Measurements from ENCODE around the gene TNFRSF17. TPM values are rescaled to one million over a fixed set of nuclear protein-coding genes. Genes with fewer than 3 reads are reported as not detected.
A peak's percentile ranks its signal among the peaks of the same experiment; 100 is the strongest.
"Not testable (repeated sequence)": the region's sequence is repeated elsewhere in the genome, so short reads cannot be mapped to it uniquely, and the experiment has no call there.

TNFRSF17 gene
- total RNA-seq, 1 donor from 2014 or later = not detected

- not testable (repeated sequence) for DNase-seq (ENCODE audit: low read depth in 2 of 2)
Observed at GRCh38 chr16:11970292-11970691, 5.3 kb downstream of the TNFRSF17 start.

GRCh38 chr16:11972128-11972527, 7.1 kb downstream of the TNFRSF17 start:
- DNase-seq (ENCODE audit: low read depth in 2 of 2) = peak in 1 of 2 donors; percentile 52

- DNase-seq (ENCODE audit: low read depth in 2 of 2) = no peak
Observed at GRCh38 chr16:11973070-11973469, 8.1 kb downstream of the TNFRSF17 start.

- DNase-seq (ENCODE audit: low read depth in 2 of 2) = peak in 1 of 2 donors; percentile 4
Observed at GRCh38 chr16:11976850-11977375, 11.9 kb downstream of the TNFRSF17 start.

- peak in 1 of 2 donors; percentile 57 for DNase-seq (ENCODE audit: low read depth in 2 of 2)
Observed at GRCh38 chr16:11977376-11978041, 12.5 kb downstream of the TNFRSF17 start.

DNA sequence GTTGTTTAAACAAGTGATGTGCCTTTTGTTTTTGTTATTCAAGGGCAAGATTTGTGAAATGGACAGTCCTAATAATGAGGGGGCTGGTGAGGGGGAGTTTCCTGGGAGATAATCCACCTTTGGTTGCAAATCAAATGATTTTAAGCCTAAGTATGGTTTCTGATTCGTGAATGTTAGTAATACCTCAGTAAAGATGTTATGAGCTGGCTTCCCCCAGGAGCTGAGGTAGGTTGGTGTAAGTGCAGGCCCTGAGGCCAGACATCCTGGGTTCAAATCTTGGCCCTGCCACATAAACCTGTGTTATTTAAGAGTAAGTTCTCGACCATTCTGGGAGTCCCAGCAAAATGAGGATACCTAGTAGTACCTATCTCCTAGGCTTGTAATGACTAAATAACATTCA, 13.1 kb downstream of the TNFRSF17 start:
- no peak for DNase-seq (ENCODE audit: low read depth in 2 of 2)

DNA sequence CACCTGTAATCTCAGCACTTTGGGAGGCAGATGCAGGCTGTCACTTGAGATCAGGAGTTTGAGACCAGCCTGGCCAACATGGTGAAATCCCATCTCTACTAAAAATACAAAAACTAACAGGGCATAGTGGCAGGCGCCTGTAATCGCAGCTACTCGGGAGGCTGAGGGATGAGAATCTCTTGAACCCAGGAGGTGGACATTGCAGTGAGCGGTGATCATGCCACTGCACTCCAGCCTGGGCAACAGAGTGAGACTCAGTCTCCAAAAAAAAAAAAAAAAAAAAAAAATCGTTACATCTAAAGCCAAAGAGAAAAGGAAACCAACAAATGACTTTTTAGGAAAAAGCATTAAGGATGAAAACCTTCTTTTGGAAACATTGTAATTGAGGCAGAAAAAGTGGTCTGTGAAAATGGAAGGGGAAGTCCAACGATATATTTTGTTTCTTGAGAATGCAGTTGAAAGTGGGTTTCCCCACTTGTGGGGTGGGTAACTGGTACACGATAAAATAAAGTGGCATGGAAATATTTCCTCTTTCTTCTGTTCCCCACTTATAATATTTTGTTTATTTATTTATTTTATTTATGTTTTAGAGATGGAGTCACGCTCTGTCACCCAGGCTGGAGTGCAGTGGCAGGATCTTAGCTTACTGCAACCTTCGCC, 14.1 kb downstream of the TNFRSF17 start:
- no peak for DNase-seq (ENCODE audit: low read depth in 2 of 2)

DNA sequence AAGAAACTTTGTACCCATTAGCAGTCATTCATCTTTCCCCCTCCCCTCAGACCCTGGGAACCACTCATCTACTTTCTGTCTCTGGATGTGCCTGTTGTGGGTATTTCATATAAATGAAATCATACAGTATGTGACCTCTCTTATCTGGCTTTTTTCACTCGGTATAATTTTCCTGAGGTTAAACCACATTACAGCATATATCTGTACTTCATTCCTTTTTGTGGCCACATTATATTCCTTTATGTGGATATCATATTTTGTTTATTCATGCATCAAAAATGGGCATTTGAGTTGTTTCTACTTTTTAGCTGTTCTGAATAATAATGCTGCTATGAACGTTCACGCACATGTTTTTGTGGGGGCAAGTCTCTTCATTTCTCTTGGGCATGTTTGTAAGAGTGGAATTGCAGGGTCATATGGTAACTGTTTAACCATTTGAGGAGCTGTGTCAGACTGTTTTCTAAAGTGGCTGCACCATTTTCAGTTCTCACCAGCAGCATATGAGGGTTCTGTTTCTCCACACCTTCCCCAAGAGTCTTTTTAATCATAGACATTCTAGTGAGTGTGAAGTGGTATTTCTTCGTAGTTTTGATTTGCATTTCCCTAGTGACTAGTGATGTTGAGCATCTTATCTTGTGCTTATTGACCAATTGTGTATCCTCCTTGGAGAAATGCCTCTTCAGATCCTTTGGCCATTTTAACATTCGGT, 15.3 kb downstream of the TNFRSF17 start:
- DNase-seq (ENCODE audit: low read depth in 2 of 2) = no peak

DNA sequence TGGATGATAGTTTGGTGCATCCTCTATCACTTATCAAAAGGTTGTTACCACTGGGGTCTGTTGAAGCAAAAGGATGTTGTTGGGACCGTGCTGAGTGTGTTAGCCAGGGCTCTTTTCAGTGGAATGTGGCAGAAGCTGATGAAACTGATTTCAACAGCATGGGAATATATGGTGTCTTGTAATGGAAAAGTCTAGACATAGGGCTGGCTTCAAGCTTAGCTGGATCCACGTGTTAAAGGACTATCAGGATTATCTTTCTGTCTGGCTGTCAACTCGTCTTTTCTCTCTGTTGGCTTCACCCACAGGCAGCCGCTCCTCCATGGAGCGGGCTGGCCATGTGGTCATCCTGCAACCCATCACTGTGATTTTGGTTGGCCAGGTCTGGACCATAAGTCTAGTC, 20.2 kb downstream of the TNFRSF17 start:
- DNase-seq (ENCODE audit: low read depth in 2 of 2) = no peak

DNA sequence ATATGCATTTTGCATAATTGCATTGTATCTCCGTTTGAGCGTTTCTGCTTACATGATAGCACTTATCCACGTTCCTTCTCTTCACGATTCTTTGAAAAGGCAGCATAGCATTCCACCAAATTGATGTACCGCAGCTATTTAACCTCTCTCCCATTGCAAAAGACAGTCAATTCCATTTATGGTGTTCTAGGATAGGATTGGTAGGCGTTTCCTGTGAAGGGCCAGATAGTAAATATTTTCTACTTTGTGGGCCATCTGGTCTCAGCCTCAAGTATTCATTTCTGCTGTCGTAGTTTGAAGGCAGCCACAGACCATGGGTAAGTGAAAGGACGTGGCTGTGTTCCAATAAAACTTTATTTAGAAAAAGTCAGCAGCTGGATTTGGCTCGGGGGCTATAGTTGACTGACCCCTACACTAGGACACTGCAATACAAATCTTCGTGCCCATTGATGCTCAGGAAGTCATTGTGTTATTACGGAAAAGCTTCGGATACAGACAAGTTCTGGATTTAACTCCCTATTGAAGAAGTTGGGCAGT, 21.6 kb downstream of the TNFRSF17 start:
- DNase-seq (ENCODE audit: low read depth in 2 of 2) = no peak

DNA sequence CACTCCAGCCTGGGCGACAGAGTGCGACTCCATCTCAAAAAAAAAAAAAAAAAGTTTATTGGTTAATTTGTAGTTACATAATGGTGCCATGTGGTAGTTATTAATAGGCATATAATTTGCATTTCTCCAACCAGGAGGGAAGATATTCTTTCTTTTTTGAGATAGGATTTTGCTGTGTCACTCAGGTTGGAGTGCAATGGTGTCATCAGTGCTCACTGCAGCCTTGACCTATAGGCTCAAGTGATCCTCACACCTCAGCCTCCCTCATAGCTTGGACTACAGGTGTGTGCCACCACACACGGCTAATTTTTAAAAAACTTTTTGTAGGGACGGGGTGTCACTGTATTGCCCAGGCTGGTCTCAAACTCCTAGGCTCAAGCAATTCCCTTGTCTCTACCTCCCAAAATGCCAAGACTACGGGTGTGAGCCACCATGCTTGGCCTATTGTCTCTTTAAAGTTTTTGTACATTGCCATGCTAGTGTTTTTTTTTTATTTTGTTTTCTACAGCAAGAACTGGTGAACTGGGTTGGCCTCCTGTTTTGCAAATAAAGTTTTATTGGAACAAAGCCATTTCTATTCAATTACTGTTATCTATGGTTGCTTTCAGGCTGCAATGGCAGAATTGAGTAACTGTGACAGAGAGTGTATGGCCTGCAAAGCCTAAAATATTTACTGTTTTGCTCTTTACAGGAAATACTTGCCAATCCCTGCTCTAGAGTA, 23.4 kb downstream of the TNFRSF17 start:
- no peak for DNase-seq (ENCODE audit: low read depth in 2 of 2)

DNA sequence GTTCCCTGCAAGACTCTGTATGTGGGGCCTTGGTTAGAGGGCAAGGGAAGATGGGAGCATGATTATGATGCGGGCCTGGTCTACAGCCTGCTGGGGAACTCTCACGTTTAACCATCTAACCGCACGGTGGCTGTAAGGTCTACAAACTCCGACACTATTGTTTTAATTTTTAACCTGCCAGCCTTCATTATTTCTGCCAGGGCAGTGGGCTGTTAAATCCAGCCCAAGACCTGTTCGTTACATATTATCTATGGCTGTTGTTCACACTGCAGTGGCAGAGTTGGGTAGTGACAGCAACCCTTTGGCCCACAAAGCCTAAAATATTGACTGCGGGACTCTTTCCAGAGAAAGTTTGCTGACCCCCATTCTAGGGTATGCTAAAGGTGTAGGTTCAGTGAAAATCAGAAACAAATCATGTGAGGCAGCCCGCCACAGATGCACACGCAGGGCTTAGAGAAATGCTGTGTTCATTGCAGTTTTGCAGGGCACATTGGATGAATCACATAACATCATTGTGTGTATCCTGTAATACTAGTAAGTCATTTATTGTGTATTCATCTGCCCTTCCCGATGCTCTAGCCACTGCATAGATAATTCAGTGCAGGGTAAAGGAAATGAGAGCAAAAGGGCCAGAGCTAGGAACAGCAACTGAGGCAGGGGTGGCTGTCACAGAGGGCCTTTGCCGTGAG, 25.8 kb downstream of the TNFRSF17 start:
- DNase-seq (ENCODE audit: low read depth in 2 of 2) = no peak

- DNase-seq (ENCODE audit: low read depth in 2 of 2) = no peak
Observed at GRCh38 chr16:11992008-11992584, 27.1 kb downstream of the TNFRSF17 start.

- DNase-seq (ENCODE audit: low read depth in 2 of 2) = no peak
Observed at GRCh38 chr16:11992586-11993524, 27.8 kb downstream of the TNFRSF17 start.

DNA sequence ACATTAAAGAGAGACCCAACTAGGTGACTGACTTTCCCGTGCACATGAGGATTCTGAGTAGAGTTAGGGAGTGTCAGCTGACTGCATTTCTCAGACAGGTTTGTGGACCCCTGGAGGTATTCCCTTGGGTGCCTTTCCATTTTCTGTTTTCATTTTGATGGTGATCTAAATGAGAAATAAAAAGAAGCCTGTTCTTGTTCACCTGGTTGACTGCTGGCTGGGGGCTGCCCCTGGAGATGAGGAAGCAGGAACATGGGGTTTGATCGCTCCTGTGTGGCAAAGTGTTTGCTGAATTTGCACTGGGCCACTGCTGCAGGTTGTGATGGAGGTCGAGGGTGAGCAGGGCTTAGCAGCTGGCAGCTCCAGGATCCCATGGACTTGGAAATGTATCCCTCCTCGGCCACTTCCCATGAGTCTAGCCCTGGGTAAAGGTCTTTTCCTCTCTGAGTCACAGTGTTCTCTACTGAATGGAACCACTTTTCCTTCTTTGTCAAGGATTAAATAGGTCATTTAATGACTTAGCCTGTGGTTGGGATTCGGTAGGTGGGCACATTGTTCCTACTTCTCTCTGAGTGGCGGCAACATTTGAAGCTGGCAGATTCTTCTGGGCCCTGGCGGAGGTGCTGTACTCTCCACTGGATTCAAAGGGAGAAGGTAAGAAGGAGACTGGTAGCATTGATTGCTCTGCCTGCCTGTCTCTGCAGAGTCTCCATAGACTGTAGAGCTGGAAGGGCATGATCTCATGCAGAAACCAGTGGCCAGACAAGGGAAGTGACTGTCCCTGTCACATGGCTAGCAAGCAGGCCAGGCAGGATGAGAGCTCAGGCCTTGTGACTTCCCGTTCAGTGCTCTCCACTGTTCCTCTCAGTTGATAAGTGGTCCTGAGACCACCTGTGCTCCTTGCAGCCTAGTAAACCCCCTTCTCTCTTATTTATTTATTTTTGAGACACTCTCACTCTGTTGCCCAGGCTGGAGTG, 29.4 kb downstream of the TNFRSF17 start:
- peak; percentile 86 to 88 for DNase-seq (ENCODE audit: low read depth in 2 of 2)

GRCh38 chr16:11996433-11997330, 31.7 kb downstream of the TNFRSF17 start:
- DNase-seq (ENCODE audit: low read depth in 2 of 2) = peak in 1 of 2 donors; percentile 34

- no peak for DNase-seq (ENCODE audit: low read depth in 2 of 2)
Observed at GRCh38 chr16:12000032-12000431, 35.0 kb downstream of the TNFRSF17 start.

All from lung microvascular endothelial cell (primary cell).